K562 (cell line): Measurements from ENCODE around the gene TBC1D25. TPM values are rescaled to one million over a fixed set of nuclear protein-coding genes. Genes with fewer than 3 reads are reported as not detected.

Source experiments
- ATAC-seq: fragments of 200-7000 bp; cut with Tn5 transposase; 3 replicates; pipeline ENCODE4 v1.9.1; 2020; ENCODE audit warnings: moderate library complexity
- BruUV-seq: library from RNA; stranded (reverse); fragments of 400-500 nt; replicated peaks from 2 replicates; lab custom pipeline; 2021; lab: Mats Ljungman, UMichigan
- CTCF ChIA-PET: fragments of 300-600 bp; formaldehyde crosslinking; extraction: SDS; loops from one replicate; lab custom pipeline; 2021; ENCODE audit warnings: low intra/inter-chr PET ratio; lab: Yijun Ruan, JAX
- POLR2A ChIA-PET: fragments of 300-600, 350-650 bp; sonication (Branson Sonifier 250); formaldehyde crosslinking; extraction: SDS; loops from one replicate; lab custom pipeline; 2021; ENCODE audit warnings: antibody characterized with exemption, inconsistent platforms; lab: Yijun Ruan, JAX
- DNase-seq, 4 experiments: peaks; one replicate each; pipeline versions ENCODE4 v3.0.0 to v3.0.0-alpha.2; 2011 to 2018; ENCODE audit warnings: low spot score in 3 of 4, mixed read lengths in 3 of 4; ENCODE audit errors: extremely low read depth in 1 of 4
- FAIRE-seq: peaks from 2 replicates; lab custom pipeline; 2011; peaks lifted over from hg19 to GRCh38; lab: Jason Lieb, UNC
- H2AFZ ChIP-seq: 2 replicates; pipeline ENCODE4 v1.6.0; 2011; ENCODE audit warnings: low read depth, low read length, control low read depth, inconsistent platforms
- H3K27ac ChIP-seq: fragments of 200-600 bp; 3 replicates; pipeline ENCODE4 v1.8.0; 2011; ENCODE audit warnings: low read depth, mild to moderate bottlenecking, control low read depth, inconsistent platforms, low read length, moderate library complexity, mixed read lengths; ENCODE audit errors: extremely low read depth
- H3K27me3 ChIP-seq, 2 experiments: fragments of 300-600 bp in 1 of 2; 2 replicates in 1 of 2; 3 replicates in 1 of 2; pipeline versions ENCODE4 v1.6.0 to v1.8.0; 2011; ENCODE audit warnings: inconsistent platforms in 2 of 2, low read length in 2 of 2, mild to moderate bottlenecking in 1 of 2, mixed read lengths in 1 of 2, moderate library complexity in 1 of 2; ENCODE audit not compliant: control insufficient read depth in 2 of 2, insufficient read depth in 2 of 2
- H3K36me3 ChIP-seq: fragments of 300-600 bp; 3 replicates; pipeline ENCODE4 v1.8.0; 2011; ENCODE audit warnings: mild to moderate bottlenecking, low read length, inconsistent platforms; ENCODE audit not compliant: control insufficient read depth, insufficient read depth
- H3K4me1 ChIP-seq, 2 experiments: fragments of 200-600 bp in 1 of 2; replicated peaks in 1 of 2; 2 replicates in 1 of 2; 3 replicates in 1 of 2; pipeline versions ENCODE4 v1.5.1 to v1.8.0; 2011; ENCODE audit warnings: inconsistent platforms in 2 of 2, low read length in 2 of 2, mild to moderate bottlenecking in 1 of 2, mixed read lengths in 1 of 2, moderate library complexity in 1 of 2; ENCODE audit not compliant: control insufficient read depth in 2 of 2, insufficient read depth in 2 of 2
- H3K4me2 ChIP-seq: 2 replicates; pipeline ENCODE4 v1.6.1; 2011; ENCODE audit warnings: low read length, control low read depth, inconsistent platforms, mixed read lengths; ENCODE audit not compliant: insufficient read depth
- H3K4me3 ChIP-seq: fragments of 200-600 bp; sonication (generic), shearing (Covaris generic); 2 replicates; pipeline ENCODE4 v1.5.1; 2016; ENCODE audit warnings: control low read depth, inconsistent platforms
- H3K79me2 ChIP-seq: fragments of 200-600 bp; 3 replicates; pipeline ENCODE4 v1.8.0; 2011; ENCODE audit warnings: low read length, inconsistent platforms; ENCODE audit not compliant: control insufficient read depth, insufficient read depth
- H3K9ac ChIP-seq, 2 experiments: 2 replicates each; pipeline versions ENCODE4 v1.6.0 to v1.6.1; 2011; ENCODE audit warnings: low read depth in 2 of 2, low read length in 2 of 2, control low read depth in 1 of 2, inconsistent platforms in 1 of 2, mild to moderate bottlenecking in 1 of 2, mixed read lengths in 1 of 2; ENCODE audit not compliant: insufficient read depth in 1 of 2
- H3K9me1 ChIP-seq: one replicate; pipeline ENCODE4 v1.6.0; 2011; ENCODE audit warnings: inconsistent platforms, mild to moderate bottlenecking, low read length, moderate library complexity; ENCODE audit not compliant: control insufficient read depth, insufficient read depth
- H3K9me3 ChIP-seq: replicated peaks from 2 replicates; pipeline ENCODE4 v1.5.1; 2011; ENCODE audit warnings: low read depth, low read length, inconsistent platforms; ENCODE audit not compliant: control insufficient read depth, insufficient read depth
- H4K20me1 ChIP-seq: replicated peaks from 2 replicates; pipeline ENCODE4 v1.6.1; 2011; ENCODE audit warnings: low read length, inconsistent platforms, mixed read lengths; ENCODE audit not compliant: control insufficient read depth, insufficient read depth
- POLR2G ChIP-seq: fragments of 200-400 bp; formaldehyde crosslinking; IDR thresholded peaks from 2 replicates; pipeline ENCODE4 v1.6.1; 2017; ENCODE audit warnings: low read depth, mild to moderate bottlenecking, antibody characterized with exemption, low read length, moderate library complexity
- RBFOX2 ChIP-seq: fragments of 200-400 bp; formaldehyde crosslinking; IDR thresholded peaks from 2 replicates; pipeline ENCODE4 v1.6.1; 2017; ENCODE audit warnings: low read depth, mild to moderate bottlenecking, low read length, moderate library complexity
- WGBS: fragments of 100-300 bp; shearing (Covaris generic); methylation state at CpG from one replicate; pipeline ENCODE4 v1.1.6; 2016; ENCODE audit warnings: low coverage, mixed read lengths; ENCODE audit not compliant: insufficient coverage; ENCODE audit errors: missing lambda C conversion rate; 5-methylcytosine and 5-hydroxymethylcytosine counted together
- in situ Hi-C: fragments of 300-500 bp; cut with MboI; formaldehyde crosslinking; loops from 4 replicates; pipeline ENCODE4 v1.15.0; 2018; ENCODE audit warnings: inconsistent platforms, mixed read lengths
- intact Hi-C: fragments of 100-400 bp; cut with micrococcal nuclease; formaldehyde crosslinking; loops from 2 replicates; pipeline ENCODE4 v1.14.2; 2022
- polyA plus RNA-seq, 8 experiments: library from polyadenylated mRNA; depleted of rRNA in 4 of 8; stranded (reverse) in 5 of 8; unstranded in 3 of 8; fragments of >200 nt; fragmentation: Nextera tagmentation in 2 of 8; fragmentation: Illumina TruSeq in 1 of 8; extraction: Ambion mirVana in 2 of 8; extraction: Trizol in 1 of 8; gene quantifications; 2 replicates each; pipeline versions ENCODE4 v1.2.1 to v1.2.3, GENCODE V29; 2011 to 2014; ENCODE audit warnings: inconsistent platforms in 1 of 8, missing spikeins in 1 of 8
- total RNA-seq, 7 experiments: library from RNA; depleted of rRNA in 6 of 7; stranded (reverse); fragments of >200 nt in 6 of 7; fragmentation: Illumina TruSeq in 2 of 7; extraction: Trizol in 2 of 7; gene quantifications; 2 replicates each; pipeline versions ENCODE4 v1.2.1 to v1.2.3, GENCODE V29; 2011 to 2021; ENCODE audit warnings: low replicate concordance in 1 of 7
- TF ChIP-seq, protein P1 (sequence below): sonication (generic); formaldehyde crosslinking; IDR thresholded peaks from 2 replicates; pipeline ENCODE4 v1.8.0; 2022; ENCODE audit warnings: missing genetic modification reagents, mild to moderate bottlenecking, moderate library complexity, borderline replicate concordance

Gene TBC1D25
- total and polyA plus RNA-seq, 9 of the 15 experiments (the other 6 are each of a cell fraction or from before 2014, with no cell fraction given), result 0.62 to 10.6 (median 3.9) TPM

DNA sequence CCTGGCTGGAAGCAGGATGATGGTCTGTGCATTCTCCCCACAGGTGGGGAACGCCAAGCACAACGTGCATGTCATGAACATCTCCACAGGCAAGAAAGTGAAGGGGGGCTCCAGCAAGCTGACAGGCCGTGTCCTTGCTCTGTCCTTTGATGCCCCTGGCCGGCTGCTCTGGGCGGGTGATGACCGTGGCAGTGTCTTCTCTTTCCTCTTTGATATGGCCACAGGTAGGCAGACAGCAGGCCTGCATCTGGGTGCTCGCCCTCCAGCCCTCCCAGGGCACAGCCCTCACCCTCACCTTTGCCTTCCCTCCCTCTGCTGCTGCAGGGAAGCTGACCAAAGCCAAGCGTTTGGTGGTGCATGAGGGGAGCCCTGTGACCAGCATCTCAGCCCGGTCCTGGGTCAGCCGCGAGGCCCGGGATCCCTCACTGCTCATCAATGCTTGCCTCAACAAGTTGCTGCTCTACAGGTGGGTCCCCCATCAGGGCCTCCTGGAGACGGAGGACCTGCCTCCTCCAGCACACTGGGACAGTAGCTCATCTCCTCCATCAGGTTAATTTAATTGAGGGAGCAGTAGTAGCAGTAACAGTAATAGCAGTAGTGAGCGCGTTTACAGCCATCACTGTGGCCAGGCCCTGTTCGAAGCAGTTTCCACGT, 62.4 kb downstream of the TBC1D25 start:
- BruUV-seq, result no TSS peak
- in situ Hi-C loops, result no loop called here
- WGBS, result 75% methylated on average over 7 of the region's 17 CpGs
- no peak overlapping the region for H3K27ac ChIP-seq
- no peak overlapping the region for H3K9ac ChIP-seq
- ChIA-PET CTCF (no interaction called here), POLR2A (no interaction called here)
- no peak for FAIRE-seq
- H3K36me3 ChIP-seq, result peaks cover 46% of the 10 kb centered on the region; the same call in 2 of the 3 replicates
- peaks cover 12% of the 10 kb centered on the region for H3K79me2 ChIP-seq
- no peaks in the 10 kb centered on the region for H3K9me3 ChIP-seq
- H3K4me3 ChIP-seq, result no peak overlapping the region
- peaks cover 2 to 29% of the 10 kb centered on the region in 2 experiments; a peak in 3 of 5 replicates for H3K4me1 ChIP-seq
- no peak overlapping the region for H3K4me2 ChIP-seq
- intact Hi-C loops, result no loop called here
- H2AFZ ChIP-seq, result no peak overlapping the region
- no peaks in the 10 kb centered on the region for H3K9me1 ChIP-seq
- no peaks in the 10 kb centered on the region for H3K27me3 ChIP-seq
- no peak for ATAC-seq
- no peak for DNase-seq
- H4K20me1 ChIP-seq, result no peaks in the 10 kb centered on the region
- TF ChIP-seq POLR2G (0 out of 2 replicates have a peak, but pooled peaks have one; percentile 32), RBFOX2 (0 out of 2 replicates have a peak, but pooled peaks have one; percentile 51)
- TF ChIP-seq, protein P1, sequence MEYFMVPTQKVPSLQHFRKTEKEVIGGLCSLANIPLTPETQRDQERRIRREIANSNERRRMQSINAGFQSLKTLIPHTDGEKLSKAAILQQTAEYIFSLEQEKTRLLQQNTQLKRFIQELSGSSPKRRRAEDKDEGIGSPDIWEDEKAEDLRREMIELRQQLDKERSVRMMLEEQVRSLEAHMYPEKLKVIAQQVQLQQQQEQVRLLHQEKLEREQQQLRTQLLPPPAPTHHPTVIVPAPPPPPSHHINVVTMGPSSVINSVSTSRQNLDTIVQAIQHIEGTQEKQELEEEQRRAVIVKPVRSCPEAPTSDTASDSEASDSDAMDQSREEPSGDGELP (CRISPR knock-in tag), result no peak
